ENCODE data around the gene PLCH1. TPM values are rescaled to one million over a fixed set of nuclear protein-coding genes. Genes with fewer than 3 reads are reported as not detected.
A peak's percentile ranks its signal among the peaks of the same experiment; 100 is the strongest.

The PLCH1 gene
- total RNA-seq, 1 experiment from 2014 or later, result 8.9 TPM

- TF ChIP-seq STAT6 (CRISPR knock-in tag; conservative IDR thresholded peaks at IDR 0.05; ENCODE audit: low read depth) (no peak), ZNF425 (CRISPR knock-in tag; conservative IDR thresholded peaks at IDR 0.05) (no peak), ESRRA (CRISPR knock-in tag; IDR thresholded peaks at IDR 0.05; ENCODE audit: borderline replicate concordance) (no peak), ZNF121 (CRISPR knock-in tag; IDR thresholded peaks at IDR 0.05) (no peak)
These were observed 216.3 kb downstream of the PLCH1 start (continued) for GRCh38 chr3:155528579-155528978.

- peaks cover 16% of the 10 kb centered on the region for H3K4me1 Mint-ChIP-seq
- ATAC-seq (peak; percentile 93), DNase-seq (ENCODE audit: low spot score) (no peak)
- POLR2A ChIA-PET, result interaction anchor here (0.7 kb wide), 1 partner anchor 85 kb away, joined by 4 read pairs; no protein-coding TSS in a partner anchor
- peaks cover 32% of the 10 kb centered on the region for H3K36me3 Mint-ChIP-seq
- peaks cover 23% of the 10 kb centered on the region for H3K9me3 Mint-ChIP-seq
- H3K4me3 Mint-ChIP-seq, result no peak overlapping the region
- peak overlapping the region; percentile 41; the same call in 1 of the 2 replicates for H3K27ac Mint-ChIP-seq
- TF ChIP-seq ZNF121 (CRISPR knock-in tag; IDR thresholded peaks at IDR 0.05) (peak; percentile 86; the same call in 1 of the 2 replicates), ZNF671 (CRISPR knock-in tag; IDR thresholded peaks at IDR 0.05) (0 out of 2 replicates have a peak, but pooled peaks have one; percentile 51), TCF7 (CRISPR knock-in tag; IDR thresholded peaks at IDR 0.05; ENCODE audit: low read depth) (no peak), FOXP4 (CRISPR knock-in tag; IDR thresholded peaks at IDR 0.05) (peak; percentile 88; the same call in 1 of the 2 replicates), MAX (CRISPR knock-in tag; IDR thresholded peaks at IDR 0.05) (no peak), FOXK1 (CRISPR knock-in tag; IDR thresholded peaks at IDR 0.05) (peak; percentile 78; the same call in 1 of the 2 replicates)
- no peaks in the 10 kb centered on the region for H3K27me3 Mint-ChIP-seq (ENCODE audit: low read depth)
- CTCF ChIA-PET, result interaction anchor here (0.9 kb wide), 1 partner anchor 177 kb away, joined by 3 read pairs; no protein-coding TSS in a partner anchor
These were observed 219.5 kb downstream of the PLCH1 start for GRCh38 chr3:155525324-155525833.

- Mint-ChIP-seq H3K4me1 (peaks cover 13% of the 10 kb centered on the region), H3K27me3 (ENCODE audit: low read depth) (no peaks in the 10 kb centered on the region), H3K4me3 (no peak overlapping the region), H3K9me3 (peaks cover 24% of the 10 kb centered on the region), H3K36me3 (peaks cover 24% of the 10 kb centered on the region), H3K27ac (no peak overlapping the region)
- ATAC-seq (no peak), DNase-seq (ENCODE audit: low spot score) (no peak)
- ChIA-PET CTCF (no interaction called here), POLR2A (no interaction called here)
- TF ChIP-seq MLX (CRISPR knock-in tag; IDR thresholded peaks at IDR 0.05), result no peak
- no peak for TF ChIP-seq ATF1 (CRISPR knock-in tag; IDR thresholded peaks at IDR 0.05)
- no peak for TF ChIP-seq MXD4 (CRISPR knock-in tag; IDR thresholded peaks at IDR 0.05; ENCODE audit: borderline replicate concordance)
- TF ChIP-seq ZNF138 (CRISPR knock-in tag; conservative IDR thresholded peaks at IDR 0.05), result no peak
- no peak for TF ChIP-seq EMX1 (CRISPR knock-in tag; IDR thresholded peaks at IDR 0.05)
- no peak for TF ChIP-seq ZBTB43 (CRISPR knock-in tag; IDR thresholded peaks at IDR 0.05)
- TF ChIP-seq E2F1 (CRISPR knock-in tag; IDR thresholded peaks at IDR 0.05), result no peak
- no peak for TF ChIP-seq ZNF219 (CRISPR knock-in tag; IDR thresholded peaks at IDR 0.05; ENCODE audit: borderline replicate concordance)
- TF ChIP-seq SOX15 (CRISPR knock-in tag; IDR thresholded peaks at IDR 0.05), result no peak
- TF ChIP-seq ETV6 (CRISPR knock-in tag; IDR thresholded peaks at IDR 0.05), result no peak
- TF ChIP-seq HMGA2 (CRISPR knock-in tag; IDR thresholded peaks at IDR 0.05), result no peak
- TF ChIP-seq ESRRA (CRISPR knock-in tag; IDR thresholded peaks at IDR 0.05; ENCODE audit: borderline replicate concordance), result no peak
- no peak for TF ChIP-seq NFE2L1 (CRISPR knock-in tag; IDR thresholded peaks at IDR 0.05)
These were observed 224.4 kb downstream of the PLCH1 start for GRCh38 chr3:155520463-155520862.
